ENCODE measurements around the gene SLC26A6.

- TF ChIP-seq NR2F1 (conservative IDR thresholded peaks at IDR 0.05) (no peak), HDAC2 (IDR thresholded peaks at IDR 0.05) (no peak), CBX3 (IDR thresholded peaks at IDR 0.05; ENCODE audit: borderline replicate concordance, low read depth) (no peak), REST (IDR thresholded peaks at IDR 0.05; ENCODE audit: low read depth, low read length) (no peak), USF1 (IDR thresholded peaks at IDR 0.05; ENCODE audit: borderline replicate concordance, extremely low read length, insufficient read depth, low read depth, low read length) (no peak), WRNIP1 (IDR thresholded peaks at IDR 0.05; ENCODE audit: borderline replicate concordance, low read depth, low read length) (no peak), NRF1 (conservative IDR thresholded peaks at IDR 0.05; ENCODE audit: low read depth, low read length) (no peak), POLR2A (IDR thresholded peaks at IDR 0.05; ENCODE audit: low read depth, low read length) (no peak), ZNF207 (IDR thresholded peaks at IDR 0.05; ENCODE audit: borderline replicate concordance) (no peak), PAX8 (IDR thresholded peaks at IDR 0.05) (no peak), CTCF (IDR thresholded peaks at IDR 0.05 in 2 of 3, conservative IDR thresholded peaks at IDR 0.05 in 1 of 3; ENCODE audit: control insufficient read depth in 2 of 3, extremely low read depth in 1 of 3, insufficient read depth in 1 of 3, low read depth in 3 of 3, low read length in 3 of 3) (no peak), EP300 (IDR thresholded peaks at IDR 0.05; ENCODE audit: borderline replicate concordance in 1 of 2, control insufficient read depth in 1 of 2, low read depth in 2 of 2, low read length in 2 of 2) (no peak)
Observed at GRCh38 chr3:48681974-48682610, 46.8 kb upstream of the SLC26A6 start.
